Measurements from ENCODE around the gene GRK6. TPM values are rescaled to one million over a fixed set of nuclear protein-coding genes. Genes with fewer than 3 reads are reported as not detected.

GRK6 gene
- total and polyA plus RNA-seq, 2 experiments from 2014 or later: 13.0 to 56.8 TPM

- Histone ChIP-seq H3K4me1 (ENCODE audit: insufficient read depth) (peaks cover 54% of the 10 kb centered on the region), H3K36me3 (ENCODE audit: insufficient read depth) (peaks cover 15% of the 10 kb centered on the region; the same call in 1 of the 2 replicates), H3K4me3 (peak overlapping the region; percentile 97), H3K79me2 (replicated peaks; ENCODE audit: insufficient read depth) (peaks cover 50% of the 10 kb centered on the region), H4K20me1 (replicated peaks; ENCODE audit: insufficient read depth) (peaks cover 37% of the 10 kb centered on the region), H3K27ac (ENCODE audit: low read depth) (peak overlapping the region; percentile 55; the same call in 1 of the 2 replicates), H3K9me2 (ENCODE audit: insufficient read depth) (no peaks in the 10 kb centered on the region), H2AFZ (no peak overlapping the region), H3K27me3 (ENCODE audit: insufficient read depth) (no peaks in the 10 kb centered on the region), H3K4me2 (peak overlapping the region; percentile 92), H3F3A (replicated peaks; ENCODE audit: low read depth) (peaks cover 35% of the 10 kb centered on the region)
- peak overlapping the region; percentile 83 for H3K4me3 Mint-ChIP-seq
- ATAC-seq (peak; percentile 8), DNase-seq (ENCODE audit: low spot score) (peak; percentile 62)
- peaks cover 43% of the 10 kb centered on the region for H3K36me3 Mint-ChIP-seq (ENCODE audit: low read depth)
- H3K9me3 Mint-ChIP-seq: no peaks in the 10 kb centered on the region
- peaks cover 30% of the 10 kb centered on the region for H3K27me3 Mint-ChIP-seq (ENCODE audit: insufficient read depth, low read depth, poor library complexity)
- no peak for TF ChIP-seq REST (IDR thresholded peaks at IDR 0.05; ENCODE audit: unreplicated experiment)
- TF ChIP-seq POLR2AphosphoS5 (IDR thresholded peaks at IDR 0.05; ENCODE audit: low read depth): peak; percentile 49
- peak overlapping the region; percentile 92 for H3K27ac Mint-ChIP-seq
- H3K4me1 Mint-ChIP-seq: peaks cover 59% of the 10 kb centered on the region
These were observed 46.3 kb downstream of the GRK6 start for GRCh38 chr5:177472460-177473442.

- peak within 1 kb of the TSS; percentile 83 for H3K4me3 Mint-ChIP-seq
- H3K79me2 ChIP-seq (replicated peaks; ENCODE audit: insufficient read depth): peaks cover 44% of the 10 kb centered on the region
- H3K27me3 Mint-ChIP-seq (ENCODE audit: insufficient read depth, low read depth, poor library complexity): peaks cover 28% of the 10 kb centered on the region
- no peaks in the 10 kb centered on the region for H3K27me3 ChIP-seq (ENCODE audit: insufficient read depth)
- peak; percentile 26 for ATAC-seq
- H3K4me3 ChIP-seq: peak within 1 kb of the TSS; percentile 97
- H3K4me1 Mint-ChIP-seq: peaks cover 65% of the 10 kb centered on the region
- no peak within 1 kb of the TSS for H3K27ac ChIP-seq (ENCODE audit: low read depth)
- peak within 1 kb of the TSS; percentile 92 for H3K27ac Mint-ChIP-seq
- H2AFZ ChIP-seq: peak within 1 kb of the TSS; percentile 43; the same call in 1 of the 2 replicates
- H3K9me2 ChIP-seq (ENCODE audit: insufficient read depth): no peaks in the 10 kb centered on the region
- peaks cover 35% of the 10 kb centered on the region for H4K20me1 ChIP-seq (replicated peaks; ENCODE audit: insufficient read depth)
- H3K4me2 ChIP-seq: peak within 1 kb of the TSS; percentile 92
- peaks cover 31% of the 10 kb centered on the region for H3F3A ChIP-seq (replicated peaks; ENCODE audit: low read depth)
- peak; percentile 80 for DNase-seq (ENCODE audit: low spot score)
- TF ChIP-seq POLR2AphosphoS5 (IDR thresholded peaks at IDR 0.05; ENCODE audit: low read depth) (peak; percentile 74), JUNB (IDR thresholded peaks at IDR 0.05; ENCODE audit: unreplicated experiment) (no peak)
- peaks cover 8% of the 10 kb centered on the region; the same call in 1 of the 2 replicates for H3K36me3 ChIP-seq (ENCODE audit: insufficient read depth)
- H3K9me3 Mint-ChIP-seq: no peaks in the 10 kb centered on the region
- H3K4me1 ChIP-seq (ENCODE audit: insufficient read depth): peaks cover 54% of the 10 kb centered on the region
- H3K36me3 Mint-ChIP-seq (ENCODE audit: low read depth): peaks cover 36% of the 10 kb centered on the region
These were observed 47.0 kb downstream of the GRK6 start, which contains the start of gene DBN1 for GRCh38 chr5:177473443-177474001. Gene DBN1, minus strand, starts transcription at chr5:177473634. Its CDS starts 113 bp downstream, at chr5:177473521.

All from GM23338 (cell line).